ENCODE data around the gene SLC25A39.

GRCh38 chr17:44350733-44351226 is 26.2 kb upstream of the SLC25A39 start:
- no peak for TF ChIP-seq ZNF83 (CRISPR knock-in tag; IDR thresholded peaks at IDR 0.05; ENCODE audit: borderline replicate concordance)
- no peak for TF ChIP-seq HHEX (CRISPR knock-in tag; IDR thresholded peaks at IDR 0.05)
- no peak for TF ChIP-seq ZNF552 (CRISPR knock-in tag; IDR thresholded peaks at IDR 0.05; ENCODE audit: borderline replicate concordance)
- TF ChIP-seq ZFP37 (CRISPR knock-in tag; IDR thresholded peaks at IDR 0.05; ENCODE audit: borderline replicate concordance), result no peak
- no peak for TF ChIP-seq ZNF589 (CRISPR knock-in tag; conservative IDR thresholded peaks at IDR 0.05)
